HL-60 (cell line): ENCODE results near the gene KMT5C.

Experiments
- DNase-seq, 2 experiments: peaks; one replicate each; pipeline ENCODE4 v3.0.0-alpha.2; 2010 to 2020; ENCODE audit warnings: low read depth in 1 of 2, low spot score in 1 of 2
- H3K27ac ChIP-seq: fragments of 250-450 bp; sonication (Bioruptor Pico); replicated peaks from 2 replicates; pipeline ENCODE4 v1.5.1; 2020; ENCODE audit warnings: mild to moderate bottlenecking, moderate library complexity
- H3K27me3 ChIP-seq: fragments of 250-450 bp; sonication (Bioruptor Pico); 2 replicates; pipeline ENCODE4 v1.5.1; 2021; ENCODE audit warnings: mild to moderate bottlenecking, moderate library complexity; ENCODE audit not compliant: insufficient read depth, poor library complexity, severe bottlenecking
- H3K4me3 ChIP-seq: replicated peaks from 2 replicates; pipeline ENCODE4 v1.5.1; 2011; ENCODE audit warnings: mild to moderate bottlenecking, control low read depth, low read length; ENCODE audit not compliant: insufficient read depth
- CTCF ChIP-seq: IDR thresholded peaks from one replicate; pipeline ENCODE4 v1.5.1; 2011; ENCODE audit warnings: low read length, control low read depth, inconsistent platforms; ENCODE audit not compliant: insufficient read depth
- GABPA ChIP-seq: IDR thresholded peaks from 2 replicates; pipeline ENCODE4 v1.6.1; 2012; ENCODE audit warnings: low read depth
- POLR2AphosphoS5 ChIP-seq: IDR thresholded peaks from 2 replicates; pipeline ENCODE4 v1.6.1; 2012; ENCODE audit warnings: low read depth
- REST ChIP-seq: IDR thresholded peaks from 2 replicates; pipeline ENCODE4 v1.6.1; 2012; ENCODE audit warnings: low read depth; ENCODE audit not compliant: insufficient replicate concordance
- SPI1 ChIP-seq: IDR thresholded peaks from 2 replicates; pipeline ENCODE4 v1.6.1; 2012; ENCODE audit warnings: low read depth, mild to moderate bottlenecking, borderline replicate concordance

The KMT5C gene

GRCh38 chr19:55358493-55358892, 18.8 kb downstream of the KMT5C start:
- TF ChIP-seq SPI1, result no peak
- TF ChIP-seq REST, result no peak
- no peak for TF ChIP-seq CTCF
- no peak for TF ChIP-seq POLR2AphosphoS5
- no peak for TF ChIP-seq GABPA
- H3K27me3 ChIP-seq, result peaks cover 10% of the 10 kb centered on the region

GRCh38 chr19:55358943-55359908, 19.6 kb downstream of the KMT5C start:
- H3K4me3 ChIP-seq, result no peak overlapping the region
- H3K27me3 ChIP-seq, result peaks cover 4% of the 10 kb centered on the region
- no peak overlapping the region for H3K27ac ChIP-seq
- DNase-seq, result no peak
- TF ChIP-seq REST, result no peak
- no peak for TF ChIP-seq GABPA
- no peak for TF ChIP-seq CTCF
- no peak for TF ChIP-seq SPI1
- no peak for TF ChIP-seq POLR2AphosphoS5

More at GRCh38 chr19:55358493-55358892, 18.8 kb downstream of the KMT5C start:
- DNase-seq, result no peak
- no peak overlapping the region for H3K4me3 ChIP-seq
- H3K27ac ChIP-seq, result no peak overlapping the region

- Histone ChIP-seq H3K27ac (no peak overlapping the region), H3K4me3 (no peak overlapping the region), H3K27me3 (no peaks in the 10 kb centered on the region)
- TF ChIP-seq GABPA, result no peak
- DNase-seq, result no peak
Observed at GRCh38 chr19:55360902-55361301, 21.2 kb downstream of the KMT5C start.

GRCh38 chr19:55362174-55362989, 22.7 kb downstream of the KMT5C start:
- TF ChIP-seq SPI1 (no peak), GABPA (no peak), POLR2AphosphoS5 (no peak), CTCF (no peak), REST (no peak)
- DNase-seq, result no peak
- H3K27me3 ChIP-seq, result no peaks in the 10 kb centered on the region
- H3K27ac ChIP-seq, result no peak overlapping the region
- no peak overlapping the region for H3K4me3 ChIP-seq
